TTC549 (cell line): ENCODE results near the gene GPNMB.
"Not testable (repeated sequence)": the region's sequence is repeated elsewhere in the genome, so short reads cannot be mapped to it uniquely, and the experiment has no call there.

ENCODE experiments used
- FAIRE-seq: peaks from 2 replicates; lab custom pipeline; 2012; peaks lifted over from hg19 to GRCh38; lab: Jason Lieb, UNC

The GPNMB gene

GRCh38 chr7:23306936-23307521, 60.5 kb downstream of the GPNMB start:
- no peak for FAIRE-seq

GRCh38 chr7:23308754-23309153, 62.2 kb downstream of the GPNMB start:
- no peak for FAIRE-seq

GRCh38 chr7:23312141-23312540, 65.6 kb downstream of the GPNMB start:
- not testable (repeated sequence) for FAIRE-seq

- FAIRE-seq: no peak
These were observed 68.8 kb downstream of the GPNMB start for GRCh38 chr7:23315366-23315765.
